Stimulated activated CD4-positive, alpha-beta T cell treated with anti-CD3 and anti-CD28 coated beads, Interleukin-15, amount 100 ng/mL, for 24 hours (primary cell): ENCODE results near the gene DRAM1.

Source experiments
- DNase-seq: peaks from one replicate; pipeline ENCODE4 v3.0.0-alpha.2; 2020

DRAM1 gene

DNA sequence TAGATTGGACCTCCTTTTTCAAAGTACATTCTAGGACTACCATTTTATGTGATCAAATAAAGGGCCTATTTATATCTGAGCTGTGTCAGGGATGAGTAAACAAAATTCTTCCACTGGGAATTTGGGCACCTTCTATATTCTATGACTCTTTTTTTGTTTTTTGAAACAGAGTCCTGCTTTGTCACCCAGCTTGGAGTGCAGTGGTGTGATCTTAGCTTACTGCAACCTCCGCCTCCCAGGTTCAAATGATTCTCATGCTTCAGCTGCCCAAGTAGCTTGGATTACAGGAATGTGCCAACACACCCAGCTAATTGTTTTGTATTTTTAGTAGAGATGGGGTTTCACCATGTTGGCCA, 64.8 kb downstream of the DRAM1 start:
- DNase-seq = no peak

DNA sequence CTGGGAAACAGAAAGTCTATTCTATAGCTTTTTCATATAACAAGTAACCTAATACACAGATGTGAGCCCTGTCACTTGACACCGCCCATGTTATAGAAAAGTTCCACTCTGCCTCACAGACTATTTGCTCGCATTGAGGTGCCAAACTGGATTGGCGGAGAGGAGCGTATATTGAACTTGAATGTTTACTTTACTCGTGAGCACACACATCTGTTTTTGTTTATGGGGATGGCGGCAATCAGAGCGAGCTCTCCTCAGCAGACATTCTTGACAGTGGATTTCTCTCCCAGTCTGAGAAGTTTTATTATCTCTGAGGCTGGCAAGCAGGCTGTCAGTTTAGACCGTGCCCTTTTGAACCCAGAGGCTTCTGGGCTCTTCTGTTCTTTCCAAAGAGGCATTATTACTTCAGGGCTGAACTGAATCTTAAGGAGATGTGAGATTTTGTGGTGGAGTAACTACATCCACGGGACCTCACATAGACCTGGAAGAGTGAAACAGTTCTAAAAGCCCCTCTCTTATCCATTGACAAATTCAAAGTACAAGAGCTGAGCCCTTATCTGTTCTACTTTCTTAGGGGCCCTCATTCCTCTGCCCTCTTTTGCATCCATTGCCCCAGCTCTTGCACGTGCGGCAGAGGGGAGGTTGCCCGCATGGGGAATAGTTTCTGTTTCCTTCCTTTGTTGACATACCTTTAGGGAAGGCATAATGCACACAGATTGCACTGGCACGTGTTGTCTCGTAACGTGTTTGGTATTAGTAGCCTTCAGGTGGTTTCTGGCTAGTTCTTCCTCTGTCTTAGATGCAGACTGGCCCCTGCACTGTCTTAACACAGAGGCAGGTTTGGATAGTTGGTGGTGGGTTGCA, 68.2 kb downstream of the DRAM1 start:
- no peak for DNase-seq

DNA sequence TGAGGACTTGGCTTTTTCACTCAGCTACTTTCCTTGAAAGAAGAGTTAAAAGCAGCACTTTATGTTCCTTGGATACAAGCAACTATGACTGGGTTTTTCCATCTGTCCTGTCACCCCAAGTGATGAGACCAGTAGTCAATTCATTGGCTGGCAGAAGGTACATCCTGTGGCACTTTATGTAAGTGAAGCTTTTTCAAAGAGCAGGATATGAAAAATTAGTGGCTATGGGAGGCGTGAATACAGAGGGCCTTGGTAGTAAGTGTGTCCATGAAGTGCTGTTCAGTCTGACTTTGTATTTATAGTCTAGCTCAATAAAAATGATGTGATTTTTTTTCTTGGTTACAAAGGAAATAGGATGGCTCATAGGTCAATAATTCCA, 68.8 kb downstream of the DRAM1 start:
- DNase-seq = no peak

DNA sequence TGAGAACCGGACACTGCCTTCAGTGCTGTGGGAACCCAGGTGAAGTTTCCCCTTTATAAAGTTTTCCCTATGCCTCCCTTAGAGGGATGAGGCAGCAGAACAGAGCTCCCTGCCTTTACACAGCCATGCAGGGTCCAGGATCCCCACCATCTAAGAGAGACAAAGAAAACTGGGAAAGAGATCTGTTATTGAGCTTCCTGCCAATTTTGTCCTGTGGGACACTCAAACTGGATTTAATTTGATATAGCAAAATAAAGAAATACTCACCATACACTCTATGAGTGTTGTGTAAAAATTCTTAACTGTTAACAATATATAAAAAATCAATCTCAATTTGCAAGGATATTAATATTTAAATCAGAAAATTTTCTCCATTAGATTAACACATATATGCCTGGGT, 69.9 kb downstream of the DRAM1 start:
- no peak for DNase-seq

DNA sequence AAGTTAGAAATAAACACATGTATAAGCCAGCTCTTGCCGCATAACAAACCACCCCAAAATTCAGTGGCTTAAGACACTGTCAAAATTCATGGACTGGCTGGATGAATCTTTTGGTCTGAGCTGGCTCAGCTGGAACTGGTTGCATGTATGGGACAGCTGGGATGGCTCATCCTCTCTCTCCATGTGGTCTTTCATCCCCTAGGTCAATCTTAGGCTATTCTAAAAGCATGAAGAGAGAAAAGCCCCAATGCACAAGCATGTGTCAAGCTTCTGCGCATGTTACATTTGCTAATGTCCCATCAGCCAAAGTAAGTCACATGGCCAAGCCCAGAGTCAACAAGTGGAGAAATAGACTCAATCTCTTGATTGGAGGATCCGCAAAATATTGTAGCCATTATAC, 71.0 kb downstream of the DRAM1 start:
- DNase-seq = no peak

DNA sequence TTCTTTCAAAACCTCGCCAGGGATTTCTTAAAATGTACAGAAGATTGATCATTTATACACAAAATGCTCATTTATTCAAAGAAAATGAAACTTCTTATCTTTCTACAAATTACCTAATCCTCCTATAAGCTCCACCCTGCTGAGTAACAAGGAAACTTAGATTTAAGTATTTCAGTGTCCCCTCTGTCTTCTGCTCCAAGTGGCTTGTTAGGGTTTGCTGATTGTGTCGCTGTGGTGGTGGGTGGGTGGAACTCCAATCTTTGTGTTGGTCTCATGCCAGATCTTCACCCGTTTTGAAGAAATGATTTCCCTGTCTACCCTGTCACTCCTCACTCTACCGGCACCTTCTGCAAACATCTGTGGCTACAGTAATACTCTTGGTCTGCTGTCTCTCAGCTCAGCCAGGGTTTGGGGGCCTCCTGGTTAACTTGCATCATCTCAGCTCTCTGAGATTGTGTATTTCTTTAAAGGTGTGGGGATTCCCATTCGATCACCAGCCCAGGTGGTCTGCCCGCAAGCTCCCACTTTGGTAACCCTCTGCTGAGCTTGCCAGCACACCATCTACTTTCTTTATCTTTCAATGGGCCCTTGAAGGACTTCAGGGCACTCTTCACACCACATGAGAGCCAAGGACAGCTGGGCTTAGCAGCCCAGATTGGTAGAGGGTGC, 73.8 kb downstream of the DRAM1 start:
- no peak for DNase-seq

DNA sequence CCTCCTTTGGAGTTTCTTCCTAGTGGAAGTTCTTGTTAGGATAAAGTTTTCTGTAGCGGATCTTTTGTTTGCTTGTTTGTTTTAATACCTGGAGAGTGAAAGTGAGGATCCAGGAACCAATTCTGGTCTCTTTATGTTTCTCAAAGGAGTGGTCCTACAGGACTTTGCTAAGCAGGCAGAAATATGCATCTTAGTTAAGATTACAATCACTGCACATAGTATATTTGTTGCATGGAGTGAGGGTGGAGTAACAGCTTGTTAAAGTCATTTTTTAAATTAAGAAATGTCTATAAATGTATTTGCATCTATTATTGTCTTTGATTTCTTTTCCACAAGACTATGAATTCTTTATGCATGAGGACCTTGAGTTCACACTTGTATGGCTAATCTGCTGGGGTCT, 76.7 kb downstream of the DRAM1 start:
- DNase-seq = no peak

DNA sequence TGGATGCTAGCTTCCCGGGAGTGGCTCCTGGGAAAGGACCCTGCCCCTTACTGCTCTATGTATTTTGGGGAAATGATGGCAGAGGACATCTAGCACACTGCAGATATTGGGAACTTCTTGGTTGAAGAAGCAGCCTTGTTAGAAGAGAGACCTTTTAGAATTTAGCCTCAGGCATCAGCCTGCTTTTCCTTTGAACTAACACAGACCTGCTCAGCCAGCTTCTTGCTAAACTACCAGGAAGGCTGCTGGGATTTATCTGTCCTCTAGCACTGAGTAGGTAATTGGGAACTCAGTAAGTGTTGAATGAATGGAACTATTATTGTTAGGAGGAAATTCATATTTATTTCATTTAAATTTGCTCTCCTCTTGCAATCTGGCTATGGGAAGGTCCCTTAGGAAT, 77.3 kb downstream of the DRAM1 start:
- no peak for DNase-seq

DNA sequence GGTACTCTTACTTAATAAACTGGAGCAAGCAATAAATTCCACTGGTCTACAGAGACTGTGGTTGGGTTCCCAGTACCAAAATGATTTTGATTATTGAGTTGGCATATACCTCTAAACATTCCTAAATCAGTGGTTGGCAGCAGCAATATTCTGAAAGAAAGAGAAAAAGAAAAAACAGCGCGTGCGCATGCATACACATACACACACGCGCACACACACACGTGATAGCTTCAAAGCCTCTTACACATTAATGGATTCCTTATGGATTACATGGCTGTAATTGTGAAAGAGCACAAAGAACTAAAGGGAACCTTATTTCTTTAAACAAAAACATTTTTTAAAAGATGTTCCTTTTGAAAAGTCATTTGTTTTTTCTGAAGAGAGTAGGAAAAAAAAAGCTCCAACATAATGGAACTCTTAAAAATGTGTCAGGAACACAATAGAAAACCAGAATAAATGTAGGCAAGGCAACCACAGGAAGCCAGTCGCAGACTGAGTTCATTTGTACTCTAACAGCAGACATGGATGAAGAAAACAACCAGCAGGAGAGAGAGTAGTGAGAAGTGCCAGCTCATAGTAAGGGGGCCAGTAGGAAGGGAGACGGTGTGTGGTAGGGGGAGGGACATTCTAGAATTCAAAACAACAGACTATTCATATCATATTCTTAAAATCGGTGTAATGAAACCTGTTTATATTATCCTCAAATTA, 80.0 kb downstream of the DRAM1 start:
- no peak for DNase-seq

DNA sequence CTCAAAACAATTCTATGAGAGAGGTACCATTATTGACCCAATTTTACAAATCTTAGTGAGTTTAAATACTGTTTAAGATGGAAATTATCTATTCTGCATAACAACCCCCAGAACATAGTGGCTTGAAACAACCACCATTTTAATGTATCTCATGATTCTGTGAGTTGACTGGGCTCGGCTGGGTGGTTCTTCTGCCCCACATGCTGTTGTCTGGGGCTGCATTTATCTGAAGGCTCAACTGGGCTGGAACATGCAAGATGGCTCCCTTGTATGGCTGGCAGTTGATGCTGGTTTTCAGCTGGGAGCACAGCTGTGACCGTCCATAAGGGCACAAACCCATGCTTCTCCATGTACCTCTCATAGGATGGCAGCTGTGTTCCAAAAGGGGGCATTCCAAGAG, 82.2 kb downstream of the DRAM1 start:
- no peak for DNase-seq

DNA sequence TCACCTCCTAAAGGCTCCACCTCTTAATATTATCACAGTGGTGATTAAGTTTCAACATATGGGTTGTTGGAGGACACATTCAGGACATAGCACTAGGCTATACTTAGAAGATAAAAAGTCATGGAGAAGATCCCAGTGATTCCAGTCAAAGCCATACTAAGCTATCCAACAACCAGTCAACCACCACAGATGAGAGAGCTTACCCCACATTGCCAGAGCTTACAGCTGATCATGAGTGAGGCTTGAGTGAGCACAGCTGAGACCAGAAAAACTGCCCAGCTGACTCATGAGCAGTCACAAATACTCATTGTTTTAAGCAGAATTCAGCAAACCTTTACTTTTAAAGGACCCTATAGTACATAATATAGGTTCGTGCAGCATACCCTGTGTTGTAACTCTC, 85.1 kb downstream of the DRAM1 start:
- DNase-seq = no peak

DNA sequence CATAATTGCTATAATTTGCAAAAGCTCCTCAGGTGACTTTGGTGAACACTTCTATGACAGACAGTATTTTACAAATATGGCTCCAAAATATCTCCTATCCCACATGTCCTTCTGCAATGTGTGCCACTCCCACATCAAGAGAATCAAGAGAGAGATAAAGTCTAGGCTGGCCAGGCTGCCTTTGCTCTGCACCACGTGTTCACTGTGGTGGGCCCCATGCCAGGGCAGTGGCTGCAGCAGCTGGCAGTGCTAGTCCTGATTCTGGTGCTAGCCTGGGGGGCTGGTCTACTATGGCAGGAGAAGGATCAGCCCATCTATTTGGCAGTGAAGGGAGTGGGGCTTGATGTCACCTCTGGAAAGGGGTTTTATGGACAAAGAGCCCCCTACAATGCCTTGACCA, 86.3 kb downstream of the DRAM1 start:
- no peak for DNase-seq

DNA sequence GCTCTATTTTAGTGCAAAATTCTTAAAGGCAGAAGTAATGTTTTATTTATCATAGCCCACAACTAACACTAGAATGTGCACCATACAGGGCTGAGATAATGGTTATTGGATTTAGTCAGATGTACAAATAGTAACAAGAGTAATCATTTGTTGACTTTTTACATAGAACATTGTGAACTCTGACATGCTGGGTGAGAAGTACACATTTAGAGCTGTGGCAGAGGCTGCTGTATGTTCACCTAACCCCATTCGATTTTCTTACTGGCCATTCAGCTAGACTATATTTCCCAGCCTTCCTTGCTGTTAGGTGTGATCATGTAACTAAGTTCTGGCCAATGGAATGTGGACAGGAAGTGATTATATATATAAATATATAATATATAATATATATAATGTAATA, 89.1 kb downstream of the DRAM1 start:
- DNase-seq = no peak

DNA sequence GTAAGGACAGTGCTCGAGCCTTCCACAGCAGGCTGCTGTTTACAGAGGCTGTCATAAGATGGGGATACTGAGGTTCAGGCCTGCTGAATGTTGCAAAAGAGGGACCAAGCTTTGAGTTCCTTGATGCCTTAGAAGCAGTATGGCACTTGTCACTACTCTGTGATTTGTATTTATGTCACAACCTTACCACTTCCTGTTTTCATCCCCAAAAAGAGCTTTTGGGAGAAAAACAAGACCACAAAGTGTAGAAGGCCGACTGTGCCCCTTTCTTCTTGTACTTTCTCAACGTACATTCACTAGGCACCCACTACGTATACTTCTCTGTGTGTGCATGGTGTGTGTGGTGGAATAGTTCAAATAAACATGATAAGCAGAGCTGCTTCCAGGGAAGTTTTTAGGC, 90.1 kb downstream of the DRAM1 start:
- DNase-seq = no peak

DNA sequence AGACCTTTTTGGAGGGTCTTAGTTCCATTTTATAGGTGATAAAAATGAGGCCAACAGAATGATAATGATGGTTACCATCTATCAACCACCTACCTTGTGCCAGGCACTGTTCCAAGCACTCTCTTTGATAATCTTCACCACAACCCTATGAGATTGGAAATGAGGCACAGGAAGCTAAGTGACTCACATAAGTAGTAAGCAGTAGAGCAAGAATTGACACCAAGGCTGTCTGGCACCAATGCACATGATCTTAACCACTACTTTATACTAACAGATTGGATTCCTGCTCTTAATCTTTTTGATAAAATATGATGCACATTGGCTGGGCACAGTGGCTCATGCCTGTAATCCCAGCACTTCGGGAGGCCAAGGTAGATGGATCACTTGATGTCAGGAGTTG, 91.4 kb downstream of the DRAM1 start:
- no peak for DNase-seq
